PC-9 (cell line): ENCODE measurements around the gene CXCR3. TPM values are rescaled to one million over a fixed set of nuclear protein-coding genes. Genes with fewer than 3 reads are reported as not detected.

Experiments
- Bru-seq: library from RNA; stranded (reverse); fragments of 400-500 nt; gene quantifications from one replicate; lab custom pipeline; 2021; lab: Mats Ljungman, UMichigan
- BruChase-seq, 2 experiments: library from RNA; stranded (reverse); fragments of 400-500 nt; gene quantifications; one replicate each; lab custom pipeline; 2021; lab: Mats Ljungman, UMichigan
- BruUV-seq: library from RNA; stranded (reverse); fragments of 400-500 nt; replicated peaks from 2 replicates; lab custom pipeline; 2021; lab: Mats Ljungman, UMichigan
- CTCF ChIA-PET: fragments of 300-600 bp; sonication (Branson Sonifier 250); formaldehyde crosslinking; loops from one replicate; lab custom pipeline; 2022; ENCODE audit warnings: antibody characterized with exemption; lab: Charles Lee
- POLR2A ChIA-PET: fragments of 300-600 bp; sonication (Branson Sonifier 250); formaldehyde crosslinking; loops from one replicate; lab custom pipeline; 2022; ENCODE audit warnings: antibody characterized with exemption; ENCODE audit not compliant: unreplicated experiment; lab: Charles Lee
- DNase-seq, 2 experiments: peaks; one replicate each; pipeline versions ENCODE4 v3.0.0 to v3.0.0-alpha.2; 2015 to 2022; ENCODE audit warnings: mixed read lengths in 1 of 2
- H2AFZ ChIP-seq: fragments of 200-600 bp; sonication (generic); 2 replicates; pipeline ENCODE4 v1.8.1; 2017; ENCODE audit warnings: antibody characterized with exemption
- H3F3A ChIP-seq: fragments of 200-600 bp; sonication (generic); 2 replicates; pipeline ENCODE4 v1.8.1; 2017; ENCODE audit warnings: antibody characterized with exemption, mild to moderate bottlenecking, low read depth; ENCODE audit not compliant: insufficient read depth
- H3K27ac ChIP-seq: fragments of 200-600 bp; sonication (generic); 2 replicates; pipeline ENCODE4 v1.6.1; 2016; ENCODE audit warnings: mixed run types
- H3K27me3 ChIP-seq: fragments of 200-600 bp; sonication (generic); 2 replicates; pipeline ENCODE4 v1.6.1; 2016; ENCODE audit warnings: low read depth, mixed run types; ENCODE audit not compliant: insufficient read depth
- H3K36me3 ChIP-seq: fragments of 200-600 bp; sonication (generic); 2 replicates; pipeline ENCODE4 v1.6.1; 2016; ENCODE audit warnings: low read depth, mixed run types
- H3K4me1 ChIP-seq: fragments of 200-600 bp; sonication (generic); replicated peaks from 2 replicates; pipeline ENCODE4 v1.6.1; 2016; ENCODE audit warnings: mixed run types; ENCODE audit not compliant: insufficient read depth
- H3K4me2 ChIP-seq: fragments of 200-600 bp; sonication (generic); 2 replicates; pipeline ENCODE4 v1.6.1; 2017; ENCODE audit warnings: mixed run types
- H3K4me3 ChIP-seq: fragments of 200-600 bp; sonication (generic); 2 replicates; pipeline ENCODE4 v1.6.1; 2016; ENCODE audit warnings: mixed run types
- H3K79me2 ChIP-seq: fragments of 200-600 bp; sonication (generic); 2 replicates; pipeline ENCODE4 v1.6.1; 2017; ENCODE audit warnings: low read depth, mixed run types
- H3K9me2 ChIP-seq: fragments of 200-600 bp; sonication (generic); 2 replicates; pipeline ENCODE4 v1.8.1; 2017; ENCODE audit warnings: mild to moderate bottlenecking; ENCODE audit not compliant: insufficient read depth
- H3K9me3 ChIP-seq: fragments of 200-600 bp; sonication (generic); 2 replicates; pipeline ENCODE4 v1.8.1; 2016; ENCODE audit warnings: low read depth; ENCODE audit not compliant: insufficient read depth
- H4K20me1 ChIP-seq: fragments of 200-600 bp; sonication (generic); 2 replicates; pipeline ENCODE4 v1.8.1; 2017; ENCODE audit not compliant: insufficient read depth
- CTCF ChIP-seq: fragments of 200-600 bp; sonication (generic); conservative IDR thresholded peaks from 2 replicates; pipeline ENCODE4 v1.6.1; 2017; ENCODE audit warnings: mixed run types, antibody characterized with exemption, mild to moderate bottlenecking, moderate library complexity
- EZH2 ChIP-seq: fragments of 200-600 bp; sonication (generic); IDR thresholded peaks from 2 replicates; pipeline ENCODE4 v1.8.0; 2017; ENCODE audit warnings: antibody characterized with exemption, low read depth
- intact Hi-C: fragments of 100-400 bp; cut with micrococcal nuclease; formaldehyde crosslinking; loops from one replicate; pipeline ENCODE4 v1.10.0; 2022; ENCODE audit not compliant: unreplicated experiment
- long read RNA-seq: library from polyadenylated mRNA; stranded (forward); transcript quantifications from one replicate; pipeline ENCODE4 v2.0.0, GENCODE V29; 2022
- total RNA-seq: library from RNA; stranded (reverse); gene quantifications from 2 replicates; pipeline ENCODE4 v1.2.3, GENCODE V29; 2021

Gene CXCR3
- not detected in 2 replicates for total RNA-seq
- not detected for Bru-seq, nascent RNA
- not detected for BruChase-seq, experiment 1, labeled RNA remaining after a 2-hour chase
- BruChase-seq, experiment 2, labeled RNA remaining after a 6-hour chase = not detected
- long read RNA-seq = 0 reads

- no TSS peak for BruUV-seq
- ChIA-PET POLR2A (no interaction called here), CTCF (no interaction called here)
- H3K9me3 ChIP-seq = no peaks in the 10 kb centered on the region
- no peak for DNase-seq
- no peaks in the 10 kb centered on the region for H3K9me2 ChIP-seq
- H3K36me3 ChIP-seq = no peaks in the 10 kb centered on the region
- no peaks in the 10 kb centered on the region for H3K27me3 ChIP-seq
- no peak within 1 kb of the TSS for H3K27ac ChIP-seq
- intact Hi-C loops = no loop called here
- no peaks in the 10 kb centered on the region for H3K79me2 ChIP-seq
- no peak within 1 kb of the TSS for H3K4me3 ChIP-seq
- no peak within 1 kb of the TSS for H3K4me2 ChIP-seq
- H3K4me1 ChIP-seq = no peaks in the 10 kb centered on the region
- TF ChIP-seq CTCF = no peak
- TF ChIP-seq EZH2 = no peak
- H4K20me1 ChIP-seq = no peaks in the 10 kb centered on the region
- no peak within 1 kb of the TSS for H2AFZ ChIP-seq
- no peaks in the 10 kb centered on the region for H3F3A ChIP-seq
Measured at GRCh38 chrX:71618303-71618721, at the start of gene CXCR3. CXCR3 (minus strand) TSS chrX:71618511; CDS start chrX:71618449, 62 bp downstream.

- Histone ChIP-seq H3K79me2 (no peaks in the 10 kb centered on the region), H3K4me2 (no peak within 1 kb of the TSS), H3K9me3 (no peaks in the 10 kb centered on the region), H3K27me3 (peaks cover 23% of the 10 kb centered on the region), H3K36me3 (no peaks in the 10 kb centered on the region), H3F3A (no peaks in the 10 kb centered on the region), H3K27ac (no peak within 1 kb of the TSS), H3K9me2 (no peaks in the 10 kb centered on the region), H3K4me1 (no peaks in the 10 kb centered on the region), H4K20me1 (no peaks in the 10 kb centered on the region), H2AFZ (no peak within 1 kb of the TSS), H3K4me3 (no peak within 1 kb of the TSS)
- no TSS peak for BruUV-seq
- no peak for DNase-seq
- intact Hi-C loops = no loop called here
- ChIA-PET CTCF (no interaction called here), POLR2A (no interaction called here)
- TF ChIP-seq CTCF (no peak), EZH2 (no peak)
Measured at GRCh38 chrX:71667328-71668247, 49.3 kb upstream of the CXCR3 start, which contains the start of gene LOC101059915. LOC101059915 (plus strand) TSS chrX:71667546.

GRCh38 chrX:71666240-71667223 lies 48.2 kb upstream of the CXCR3 start:
- CTCF ChIA-PET = no interaction called here
- no peak for DNase-seq

More at GRCh38 chrX:71666240-71667223, 48.2 kb upstream of the CXCR3 start:
- TF ChIP-seq EZH2 (no peak), CTCF (no peak)
- no peaks in the 10 kb centered on the region for H3F3A ChIP-seq
- no peak overlapping the region for H3K4me3 ChIP-seq
- H3K27ac ChIP-seq = no peak overlapping the region
- intact Hi-C loops = no loop called here
- no peaks in the 10 kb centered on the region for H3K36me3 ChIP-seq
- H2AFZ ChIP-seq = no peak overlapping the region
- peaks cover 14% of the 10 kb centered on the region for H3K27me3 ChIP-seq
- H3K79me2 ChIP-seq = no peaks in the 10 kb centered on the region
- no peaks in the 10 kb centered on the region for H3K9me2 ChIP-seq
- no peak overlapping the region for H3K4me2 ChIP-seq
- H3K4me1 ChIP-seq = no peaks in the 10 kb centered on the region
- no peaks in the 10 kb centered on the region for H3K9me3 ChIP-seq
- H4K20me1 ChIP-seq = no peaks in the 10 kb centered on the region
- POLR2A ChIA-PET = no interaction called here
- BruUV-seq = no TSS peak
